Osteocyte (in vitro differentiated cells): ENCODE measurements around the gene CHMP5. TPM values are rescaled to one million over a fixed set of nuclear protein-coding genes. Genes with fewer than 3 reads are reported as not detected.

ENCODE experiments used
- DNase-seq: peaks from one replicate; pipeline ENCODE4 v3.0.0; 2021; ENCODE audit warnings: mixed read lengths; ENCODE audit not compliant: unreplicated experiment; ENCODE audit errors: extremely low spot score
- H3K27ac Mint-ChIP-seq: one replicate; pipeline ENCODE4 v1.8.0; 2021; ENCODE audit warnings: mild to moderate bottlenecking, mixed read lengths; ENCODE audit not compliant: unreplicated experiment
- H3K27me3 Mint-ChIP-seq: one replicate; pipeline ENCODE4 v1.8.0; 2021; ENCODE audit warnings: mixed read lengths; ENCODE audit not compliant: unreplicated experiment
- H3K36me3 Mint-ChIP-seq: one replicate; pipeline ENCODE4 v1.8.0; 2021; ENCODE audit warnings: mixed read lengths; ENCODE audit not compliant: unreplicated experiment
- H3K4me1 Mint-ChIP-seq: one replicate; pipeline ENCODE4 v1.8.0; 2021; ENCODE audit warnings: mixed read lengths; ENCODE audit not compliant: unreplicated experiment
- H3K4me3 Mint-ChIP-seq: one replicate; pipeline ENCODE4 v1.8.0; 2021; ENCODE audit warnings: mild to moderate bottlenecking, moderate library complexity, mixed read lengths; ENCODE audit not compliant: unreplicated experiment
- H3K9me3 Mint-ChIP-seq: one replicate; pipeline ENCODE4 v1.8.0; 2021; ENCODE audit warnings: mixed read lengths; ENCODE audit not compliant: unreplicated experiment
- CTCF ChIP-seq: fragments of 200-600 bp; sonication (generic); IDR thresholded peaks from 2 replicates; pipeline ENCODE4 v1.5.0; 2021; ENCODE audit warnings: antibody characterized with exemption, mild to moderate bottlenecking, moderate library complexity
- total RNA-seq: library from RNA; stranded (reverse); gene quantifications from 2 replicates; pipeline ENCODE4 v1.2.1, GENCODE V29; 2021

Gene CHMP5
- total RNA-seq, 1 donor from 2014 or later, result 63.7 TPM

GRCh38 chr9:33234511-33235467 is 30.1 kb upstream of the CHMP5 start:
- H3K4me1 Mint-ChIP-seq, result peaks cover 12% of the 10 kb centered on the region

GRCh38 chr9:33236571-33236970 is 28.3 kb upstream of the CHMP5 start:
- TF ChIP-seq CTCF, result no peak
- Mint-ChIP-seq H3K9me3 (no peaks in the 10 kb centered on the region), H3K36me3 (no peaks in the 10 kb centered on the region), H3K27me3 (peaks cover 10% of the 10 kb centered on the region), H3K4me1 (peaks cover 12% of the 10 kb centered on the region), H3K4me3 (no peak overlapping the region), H3K27ac (no peak overlapping the region)
- no peak for DNase-seq

More at GRCh38 chr9:33234511-33235467, 30.1 kb upstream of the CHMP5 start:
- Mint-ChIP-seq H3K9me3 (no peaks in the 10 kb centered on the region), H3K27me3 (peaks cover 3% of the 10 kb centered on the region), H3K4me3 (no peak overlapping the region), H3K36me3 (no peaks in the 10 kb centered on the region), H3K27ac (no peak overlapping the region)
- TF ChIP-seq CTCF, result no peak
- no peak for DNase-seq

- H3K4me3 Mint-ChIP-seq, result no peak within 1 kb of the TSS
- H3K27ac Mint-ChIP-seq, result no peak within 1 kb of the TSS
- peaks cover 11% of the 10 kb centered on the region for H3K27me3 Mint-ChIP-seq
- no peak for TF ChIP-seq CTCF
- no peak for DNase-seq
- no peaks in the 10 kb centered on the region for H3K4me1 Mint-ChIP-seq
- no peaks in the 10 kb centered on the region for H3K9me3 Mint-ChIP-seq
- no peaks in the 10 kb centered on the region for H3K36me3 Mint-ChIP-seq
Observed at GRCh38 chr9:33239921-33240320, 24.9 kb upstream of the CHMP5 start, which contains the start of gene SPINK4. TSS of gene SPINK4 (plus strand) at chr9:33240167. CDS start at chr9:33240209, 42 bp downstream.

- DNase-seq, result no peak
- Mint-ChIP-seq H3K4me1 (no peaks in the 10 kb centered on the region), H3K36me3 (no peaks in the 10 kb centered on the region), H3K9me3 (no peaks in the 10 kb centered on the region), H3K27me3 (peaks cover 11% of the 10 kb centered on the region), H3K27ac (no peak overlapping the region), H3K4me3 (no peak overlapping the region)
- no peak for TF ChIP-seq CTCF
Observed at GRCh38 chr9:33241298-33241697, 23.6 kb upstream of the CHMP5 start.

GRCh38 chr9:33242609-33243134 is 22.2 kb upstream of the CHMP5 start:
- no peak for TF ChIP-seq CTCF
- Mint-ChIP-seq H3K27ac (no peak overlapping the region), H3K9me3 (no peaks in the 10 kb centered on the region), H3K4me3 (no peak overlapping the region), H3K36me3 (no peaks in the 10 kb centered on the region), H3K4me1 (no peaks in the 10 kb centered on the region), H3K27me3 (peaks cover 11% of the 10 kb centered on the region)
- DNase-seq, result no peak
